Hypothalamus (tissue), 51 donors: ENCODE results near the gene KIAA0586.
"Not testable (repeated sequence)": the region's sequence is repeated elsewhere in the genome, so short reads cannot be mapped to it uniquely, and the experiment has no call there.

Source experiments
- DNase-seq, 51 donors: peaks; one replicate each; lab custom pipeline; 2025; lab: John Stamatoyannopoulos, UW

KIAA0586 gene

DNA sequence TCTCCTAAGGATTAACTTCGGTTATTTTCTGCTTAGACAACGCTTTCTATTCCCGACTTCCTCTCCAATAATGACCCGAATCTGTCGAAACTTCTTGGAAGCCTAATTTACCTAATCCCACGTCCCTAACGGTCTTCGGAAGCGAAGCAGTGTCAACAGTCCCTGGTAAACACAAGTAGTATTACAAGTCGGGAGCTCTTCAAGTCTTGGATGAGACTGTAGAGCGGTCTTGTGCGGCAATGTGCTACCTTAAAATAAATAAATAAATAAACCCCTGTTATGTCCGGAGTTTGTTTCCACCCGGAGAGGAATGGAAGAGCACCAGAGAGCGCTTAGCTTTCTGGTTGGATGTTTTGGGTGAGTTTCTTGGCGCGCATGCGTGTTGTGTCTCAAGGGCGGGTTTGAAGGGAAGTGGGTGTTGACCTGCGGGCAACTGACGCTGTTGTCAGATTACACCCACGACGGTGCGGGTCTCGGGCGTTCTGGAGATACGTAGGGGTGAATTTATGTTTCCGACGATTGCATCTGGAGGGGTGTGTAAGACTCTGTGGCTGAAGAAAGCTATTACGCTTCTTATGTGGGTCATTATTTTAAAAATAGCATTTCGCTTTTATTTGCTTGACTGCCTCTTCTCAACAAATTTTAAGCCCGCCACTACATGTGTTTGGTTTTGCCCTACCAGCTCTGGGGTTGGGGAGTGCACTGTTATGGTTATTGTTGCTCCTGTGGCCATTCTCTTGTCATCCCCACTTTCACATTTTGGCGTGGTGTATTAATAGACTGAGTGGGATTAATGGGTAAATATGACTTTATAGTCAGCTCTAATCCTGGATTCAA, at the start of gene KIAA0586, which contains the start of gene TIMM9:
TSS of gene KIAA0586 (plus strand) at position 439 of the 837 bp plus-strand sequence. CDS start 546 bp downstream, outside the sequence.
TSS of gene TIMM9 (minus strand) at position 251 of the 837 bp plus-strand sequence. CDS start 15,586 bp downstream, outside the sequence.
- DNase-seq, result peak; percentile 42 to 97 (median 84)

DNA sequence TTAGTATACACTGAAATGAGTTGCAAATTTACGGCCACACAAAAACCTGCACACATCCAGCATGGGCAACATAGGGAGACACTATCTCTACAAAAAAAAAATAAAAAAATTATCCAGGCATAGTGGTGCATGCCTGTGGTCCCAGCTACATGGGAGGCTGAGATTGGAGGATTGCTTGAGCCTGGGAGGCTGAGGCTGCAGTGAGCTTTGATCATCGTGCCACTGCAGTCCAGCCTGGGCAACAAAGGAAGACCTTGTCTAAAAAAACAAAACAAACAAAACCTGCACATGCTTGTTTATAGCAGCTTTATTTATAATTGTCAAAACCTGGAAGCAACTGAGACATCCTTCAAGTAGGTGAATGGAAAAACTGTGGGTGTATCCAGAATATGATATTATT, 36.7 kb upstream of the KIAA0586 start:
- DNase-seq, result no peak

DNA sequence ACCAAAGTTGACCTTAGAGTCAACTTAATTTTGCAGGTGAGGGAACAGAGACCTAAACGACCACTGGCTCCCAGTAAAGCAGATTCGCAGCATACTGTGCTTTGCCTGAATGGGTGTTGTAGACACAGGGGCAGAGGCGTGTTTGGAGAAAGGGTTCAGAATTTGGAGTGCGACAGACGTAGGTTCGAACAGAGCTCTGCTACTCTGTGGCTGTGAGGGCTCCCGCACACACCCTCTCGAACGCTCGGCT, 32.0 kb upstream of the KIAA0586 start:
- DNase-seq, result no peak

DNA sequence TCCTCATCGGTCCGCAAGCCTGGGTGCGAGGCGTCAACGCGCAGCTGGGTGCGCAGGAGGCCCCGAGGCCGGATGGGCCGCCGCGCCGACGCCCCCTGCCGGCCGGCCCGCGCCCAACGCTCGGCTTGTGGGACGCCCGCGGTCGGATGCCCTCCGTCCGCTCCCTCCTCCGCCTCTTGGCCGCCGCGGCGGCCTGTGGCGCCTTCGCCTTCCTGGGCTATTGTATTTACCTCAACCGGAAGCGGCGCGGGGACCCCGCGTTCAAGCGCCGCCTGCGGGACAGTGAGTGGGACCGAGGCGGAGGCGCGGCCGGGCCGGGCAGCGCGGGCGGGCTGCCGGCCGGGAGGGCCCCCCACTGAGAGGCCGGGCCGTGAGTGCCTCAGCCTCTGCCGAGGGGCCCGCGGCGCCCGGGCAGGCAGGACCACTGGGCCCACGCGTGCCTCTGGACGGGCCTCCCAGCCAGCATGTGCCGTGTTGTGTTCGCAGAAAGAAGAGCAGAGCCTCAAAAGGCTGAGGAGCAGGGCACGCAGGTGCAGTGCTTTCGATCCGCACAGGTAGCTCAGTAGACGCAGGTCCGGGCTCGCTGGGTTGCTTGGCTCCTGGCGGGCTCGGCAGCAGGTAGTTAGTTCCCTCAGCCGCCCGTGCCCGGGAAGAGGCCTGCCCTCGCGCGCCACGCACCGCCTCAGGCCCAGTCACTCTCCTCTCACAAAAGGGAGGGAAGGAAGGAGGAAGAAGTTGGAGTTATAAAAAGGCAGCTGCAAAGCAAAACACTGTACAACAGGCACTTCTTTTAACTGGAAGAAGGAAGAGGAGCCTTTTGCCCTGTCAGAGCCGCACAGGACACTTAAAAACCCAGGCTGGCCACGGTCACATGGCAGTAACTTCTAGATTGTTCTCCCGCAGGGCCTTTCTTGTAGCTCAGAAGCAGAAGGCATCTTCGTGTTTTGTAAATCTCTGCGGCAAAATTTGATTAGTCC, 31.4 kb upstream of the KIAA0586 start, which contains the start of gene TOMM20L:
TSS of gene TOMM20L (plus strand) at position 119 of the 977 bp plus-strand sequence. CDS start at position 147, 28 bp downstream.
- DNase-seq, result peak in 39 of 51 donors; percentile 6 to 64 (median 31)

DNA sequence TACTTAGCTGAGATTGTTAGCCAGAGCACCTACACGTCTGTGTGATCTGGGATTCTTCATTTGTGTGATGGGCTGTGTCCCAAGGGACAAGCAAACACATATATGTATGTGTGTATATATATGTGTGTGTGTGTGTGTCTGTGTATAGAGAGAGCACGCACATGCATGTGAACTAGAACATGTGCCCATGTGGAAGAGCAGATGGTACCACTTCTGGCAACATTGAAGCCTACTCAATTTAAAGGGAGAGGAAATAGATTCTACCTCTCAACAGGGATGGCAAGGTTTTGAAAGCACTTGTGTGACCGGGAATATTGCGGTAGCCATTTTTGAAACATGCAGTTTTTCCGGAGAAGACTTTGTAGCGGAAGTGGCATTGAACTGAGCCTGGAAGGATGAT, 30.4 kb upstream of the KIAA0586 start:
- DNase-seq, result no peak

DNA sequence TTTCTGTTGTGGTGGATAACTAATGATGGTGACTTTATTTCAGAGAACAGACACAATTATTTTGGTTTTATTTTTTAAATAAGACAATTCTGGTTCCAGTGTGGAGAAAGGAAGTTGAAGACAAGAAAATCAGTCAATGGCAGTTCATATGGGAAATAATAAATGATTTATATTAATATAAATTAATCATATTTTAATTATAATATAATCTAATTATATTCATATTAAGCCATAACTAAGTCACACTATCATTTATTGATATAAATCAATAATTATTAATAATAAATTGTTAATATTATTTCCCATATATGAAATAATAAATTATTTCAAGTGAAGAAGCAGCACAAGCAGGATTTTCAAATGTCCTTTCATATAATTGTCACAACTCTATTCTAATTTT, 29.0 kb upstream of the KIAA0586 start:
- DNase-seq, result no peak

DNA sequence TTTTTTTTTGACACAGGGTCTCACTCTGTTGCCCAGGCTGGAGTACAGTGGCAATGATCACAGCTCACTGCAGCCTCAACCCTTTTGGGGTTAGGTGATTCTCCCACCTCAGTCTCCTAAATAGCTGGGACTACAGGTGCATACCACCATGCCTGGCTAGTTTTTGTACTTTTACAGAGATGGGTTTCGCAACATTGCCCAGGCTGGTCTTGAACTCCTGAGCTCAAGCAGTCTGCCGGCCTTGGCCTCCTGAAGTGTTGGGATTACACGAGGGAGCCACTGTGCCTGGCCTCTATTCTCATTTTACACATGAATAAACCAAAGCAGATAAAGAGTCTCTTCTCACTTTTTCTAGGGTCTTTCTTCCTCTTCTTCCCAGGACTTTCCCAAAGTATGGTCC, 28.6 kb upstream of the KIAA0586 start:
- no peak for DNase-seq

DNA sequence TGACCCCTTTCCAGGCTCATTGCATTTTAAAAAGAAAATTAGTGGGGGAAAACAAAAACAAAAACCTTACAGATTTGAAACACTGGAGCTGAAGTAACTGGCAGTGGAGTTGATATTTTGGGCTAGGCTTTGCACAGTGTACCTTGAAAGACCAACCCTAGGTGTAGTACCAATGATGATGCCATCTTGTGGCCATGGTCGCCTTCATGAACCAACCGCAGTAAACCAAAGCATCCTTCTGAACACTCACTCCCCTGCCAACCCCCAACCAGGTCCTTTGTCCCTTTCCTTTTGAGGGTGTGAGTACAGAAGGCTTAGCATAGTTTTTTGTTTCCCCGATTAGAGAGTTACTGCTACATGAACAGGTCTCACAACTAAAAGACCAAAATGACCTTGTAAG, 25.9 kb upstream of the KIAA0586 start:
- no peak for DNase-seq

DNA sequence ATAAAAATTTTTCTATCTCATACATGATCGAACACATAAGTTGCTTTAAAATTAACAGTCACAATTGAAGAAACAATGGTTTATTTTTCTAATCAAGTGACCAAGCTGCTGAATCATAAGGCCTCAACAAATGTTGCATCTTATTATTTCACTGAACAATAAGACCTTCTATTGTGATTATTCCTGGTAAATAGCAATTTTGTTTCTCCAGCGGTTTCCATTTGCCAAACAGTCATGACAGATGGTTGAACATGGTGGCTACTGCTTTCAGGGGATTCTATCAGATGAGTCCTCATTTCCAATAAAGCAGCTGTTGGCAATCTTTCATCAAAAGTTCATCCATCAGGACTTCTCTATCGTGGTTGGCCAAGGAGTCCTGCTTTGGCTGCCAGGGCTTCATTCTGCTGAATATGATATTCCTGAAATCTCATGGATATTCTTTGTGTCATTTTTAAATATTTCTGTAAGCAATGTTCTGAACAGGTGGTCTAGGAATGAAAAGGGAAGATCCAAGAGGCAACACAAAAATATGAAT, 18.8 kb upstream of the KIAA0586 start:
- peak in 4 of 51 donors; percentile 11 to 62 (median 42) for DNase-seq

DNA sequence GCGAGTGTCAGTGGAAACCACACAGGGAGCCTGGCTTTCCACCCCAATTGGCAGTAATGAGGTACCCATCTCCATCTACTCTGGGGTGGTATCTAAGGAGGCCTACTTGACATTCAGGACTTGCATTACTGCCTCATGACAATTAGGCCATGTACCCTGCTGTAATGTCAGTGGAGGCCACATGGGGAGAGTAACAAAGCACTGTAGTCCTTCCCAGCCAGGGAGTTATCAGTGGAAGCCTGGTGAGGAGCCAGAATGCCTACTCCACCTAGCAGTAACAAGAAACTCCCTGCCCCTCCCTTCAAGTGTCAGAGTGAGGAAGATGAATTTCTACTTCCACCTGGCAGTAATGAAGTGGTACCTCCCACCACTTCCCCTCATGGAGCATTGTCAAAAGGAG, 12.7 kb upstream of the KIAA0586 start:
- no peak for DNase-seq

DNA sequence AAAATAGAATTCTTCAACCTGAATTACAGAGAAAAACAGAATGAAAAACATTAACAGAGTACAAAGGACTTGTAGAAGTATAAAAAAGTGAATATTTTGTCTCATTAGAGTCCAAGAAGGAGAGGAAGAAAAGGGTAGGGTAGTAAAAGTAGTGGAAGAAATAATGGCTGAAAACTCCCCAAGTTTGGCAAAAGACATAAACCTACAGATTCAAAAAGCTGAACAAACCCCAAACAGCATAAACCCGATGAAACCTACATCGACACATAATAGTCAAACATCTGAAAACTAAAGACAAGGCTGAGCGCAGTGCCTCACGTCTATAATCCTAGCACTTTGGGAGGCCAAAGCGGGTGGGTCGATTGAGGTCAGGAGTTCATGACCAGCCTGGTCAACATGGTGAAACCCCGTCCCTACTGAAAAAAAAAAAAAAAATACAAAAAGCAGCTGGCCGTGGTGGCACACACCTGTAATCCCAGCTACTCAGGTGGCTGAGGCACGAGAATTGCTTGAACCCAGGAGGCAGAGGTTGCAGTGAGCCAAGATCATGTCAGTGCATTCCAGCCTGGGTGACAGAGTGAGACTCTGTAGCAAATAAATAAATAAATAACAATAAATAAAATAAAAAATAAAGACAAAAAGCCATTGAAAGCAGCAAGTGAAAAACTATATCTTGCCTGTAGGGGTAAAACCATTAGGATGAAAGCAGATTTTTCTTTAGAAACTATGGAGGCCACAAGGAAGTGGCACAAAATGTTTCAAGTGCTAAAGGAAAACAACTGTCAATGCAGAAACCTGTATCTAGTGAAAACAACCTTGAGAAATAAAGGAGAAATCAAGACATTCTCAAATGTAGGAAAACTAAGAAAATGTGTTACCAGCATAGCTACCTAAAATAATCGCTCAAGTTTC, 11.6 kb upstream of the KIAA0586 start:
- DNase-seq, result no peak

DNA sequence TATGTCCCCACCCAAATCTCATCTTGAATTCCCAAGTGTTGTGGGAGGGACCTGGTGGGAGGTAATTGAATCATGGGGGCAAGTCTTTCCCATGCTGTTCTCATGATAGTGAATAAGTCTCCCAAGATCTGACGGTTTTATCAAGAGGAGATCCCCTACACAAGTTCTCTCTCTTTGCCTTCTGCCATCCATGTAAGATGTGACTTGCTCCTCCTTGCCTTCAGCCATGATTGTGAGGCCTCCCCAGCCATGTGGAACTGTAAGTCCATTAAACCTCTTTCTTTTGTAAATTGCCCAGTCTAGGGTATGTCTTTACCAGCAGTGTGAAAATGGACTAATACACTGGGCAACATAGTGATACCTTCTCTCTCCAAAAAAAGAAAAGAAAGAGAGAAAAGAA, 10.6 kb upstream of the KIAA0586 start:
- not testable (repeated sequence) for DNase-seq

DNA sequence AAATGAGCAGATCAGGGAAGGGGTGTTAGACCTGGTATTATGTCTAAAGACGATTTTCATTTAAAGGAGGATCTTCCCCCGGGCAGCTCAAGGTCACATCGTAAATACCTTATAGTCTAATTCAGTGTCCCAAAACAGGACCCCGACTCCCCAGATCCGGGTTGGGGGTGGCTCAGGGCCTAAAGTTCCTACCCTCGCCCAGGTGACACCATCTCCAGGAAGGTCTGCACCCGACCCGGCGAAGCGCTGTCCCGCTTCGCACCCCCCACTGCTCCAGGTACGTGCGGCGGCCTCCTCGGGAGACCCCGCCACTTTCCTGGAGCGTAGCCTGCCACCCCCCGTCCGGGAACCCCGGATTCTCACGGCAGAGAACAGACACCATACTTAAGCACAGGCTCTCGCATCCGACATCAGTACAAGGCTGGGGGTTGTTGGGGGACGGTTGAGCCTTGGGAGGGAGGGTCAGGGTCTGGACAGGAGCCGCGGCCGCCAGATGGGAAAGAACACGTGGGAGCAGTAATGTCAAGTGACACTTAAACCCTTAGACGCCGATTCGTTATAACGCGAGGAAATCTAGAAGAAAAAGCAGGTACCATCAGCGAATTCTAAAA, 744 bp upstream of the KIAA0586 start:
- DNase-seq, result peak in 49 of 51 donors; percentile 10 to 96 (median 42)

DNA sequence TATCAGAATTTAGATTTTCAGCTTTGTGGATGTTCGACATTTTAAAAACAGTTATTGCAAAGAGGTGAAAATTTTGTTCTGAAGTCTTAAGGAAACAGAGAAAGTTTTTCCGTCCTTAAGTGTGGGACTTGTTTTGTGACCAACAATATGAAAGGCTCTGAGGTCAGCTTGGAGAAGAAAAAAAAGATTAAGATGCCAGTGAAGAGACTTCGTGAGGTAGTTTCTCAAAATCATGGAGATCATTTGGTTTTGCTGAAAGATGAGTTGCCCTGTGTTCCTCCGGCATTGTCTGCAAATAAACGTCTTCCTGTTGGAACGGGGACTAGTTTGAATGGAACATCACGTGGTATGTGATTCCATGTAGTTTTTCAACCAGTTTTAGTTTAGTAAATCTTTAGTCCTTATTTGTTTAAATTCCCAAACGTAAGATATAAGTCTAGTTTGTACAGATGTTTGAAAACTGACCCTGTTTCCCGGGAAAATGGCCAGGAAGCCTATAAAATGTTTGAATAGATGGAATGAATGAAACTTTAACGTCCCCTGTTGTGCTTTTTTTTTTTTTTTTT, 682 bp downstream of the KIAA0586 start:
- peak in 2 of 51 donors; percentile 17 to 60 for DNase-seq

DNA sequence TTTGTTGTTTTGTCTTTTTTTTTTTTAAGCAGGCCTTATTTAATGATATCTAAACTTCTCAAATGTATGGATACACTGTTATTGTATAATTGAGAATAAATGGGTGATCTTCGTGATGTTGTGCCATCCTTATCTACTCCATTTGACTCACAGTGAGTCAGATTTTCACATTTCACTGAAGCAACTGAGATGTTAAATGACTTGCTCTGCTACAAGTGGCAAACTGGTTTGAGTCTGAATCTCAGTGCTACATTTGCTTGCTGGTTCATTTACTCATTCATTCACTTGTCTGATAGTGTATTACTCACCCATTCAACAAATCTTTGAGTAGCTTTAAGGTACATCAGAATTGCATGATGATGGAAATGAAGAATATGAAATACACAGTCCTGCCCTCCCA, 2.6 kb downstream of the KIAA0586 start:
- DNase-seq, result no peak

DNA sequence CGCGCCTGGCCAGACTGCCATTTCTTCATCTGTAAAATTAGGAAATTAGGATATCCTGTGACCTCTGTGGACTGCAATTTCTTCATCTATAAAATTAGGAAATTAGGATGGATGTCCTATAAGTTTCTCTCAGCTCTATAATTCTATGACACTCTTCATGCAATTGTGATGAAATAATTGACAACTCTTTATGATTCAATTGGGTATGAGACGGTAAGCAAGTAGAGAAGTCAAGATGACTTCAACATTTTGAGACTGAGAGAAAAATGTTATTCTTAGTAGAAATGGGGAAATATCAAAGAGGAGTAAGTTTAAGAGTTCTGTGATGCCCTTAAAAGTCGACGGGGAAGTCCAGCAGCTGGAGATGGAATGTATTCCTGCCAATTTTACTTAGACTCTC, 12.0 kb downstream of the KIAA0586 start:
- no peak for DNase-seq

DNA sequence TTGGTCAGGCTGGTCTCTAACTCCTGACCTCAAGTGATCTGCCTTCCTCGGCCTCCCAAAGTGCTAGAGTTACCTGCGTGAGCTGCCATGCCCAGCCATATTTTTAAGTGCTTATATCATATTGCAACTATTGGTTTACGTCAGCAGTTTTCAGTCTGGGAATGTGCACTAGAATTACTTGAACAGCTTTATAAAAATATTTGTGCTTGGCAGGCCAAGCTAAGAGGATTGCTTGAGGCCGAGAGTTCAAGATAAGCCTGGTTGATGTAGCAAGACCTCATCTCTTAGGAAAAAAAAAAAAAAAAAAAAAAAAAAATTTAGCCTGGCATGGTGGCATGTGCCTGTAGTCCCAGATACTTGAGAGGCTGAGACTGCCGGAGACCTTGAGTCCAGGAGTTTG, 17.1 kb downstream of the KIAA0586 start:
- no peak for DNase-seq

DNA sequence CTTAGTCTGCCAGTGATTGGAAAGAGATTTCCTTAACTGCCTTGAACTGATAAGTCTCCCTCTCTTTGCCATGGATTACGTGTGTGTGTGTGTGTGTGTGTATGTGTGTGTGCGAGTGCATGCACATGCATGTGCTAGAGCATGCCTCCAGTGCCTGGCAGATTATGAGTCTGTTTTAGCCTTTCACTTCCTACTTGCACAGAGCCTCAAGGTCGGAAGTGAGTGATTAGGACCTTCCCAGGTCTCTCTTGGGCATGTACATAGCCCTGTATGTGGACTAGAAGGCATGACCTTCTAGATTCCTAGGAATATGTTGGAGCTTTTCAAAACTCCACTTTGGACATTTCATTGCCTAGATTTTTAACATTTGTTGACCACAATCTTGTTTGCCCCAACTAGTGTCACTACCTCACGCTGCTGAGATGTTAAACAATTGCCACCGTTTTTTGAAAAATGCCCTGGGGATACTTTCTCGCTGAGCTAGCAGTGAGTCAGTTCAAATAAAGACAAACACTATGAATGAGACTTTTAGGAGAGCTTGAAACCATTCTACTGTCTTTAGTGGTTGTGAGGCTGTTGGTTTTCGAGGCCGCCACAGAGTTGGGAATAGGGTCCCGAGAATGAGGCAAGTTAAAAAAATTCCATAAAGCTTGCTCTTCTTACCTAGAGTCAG, 28.2 kb downstream of the KIAA0586 start:
- DNase-seq, result no peak

DNA sequence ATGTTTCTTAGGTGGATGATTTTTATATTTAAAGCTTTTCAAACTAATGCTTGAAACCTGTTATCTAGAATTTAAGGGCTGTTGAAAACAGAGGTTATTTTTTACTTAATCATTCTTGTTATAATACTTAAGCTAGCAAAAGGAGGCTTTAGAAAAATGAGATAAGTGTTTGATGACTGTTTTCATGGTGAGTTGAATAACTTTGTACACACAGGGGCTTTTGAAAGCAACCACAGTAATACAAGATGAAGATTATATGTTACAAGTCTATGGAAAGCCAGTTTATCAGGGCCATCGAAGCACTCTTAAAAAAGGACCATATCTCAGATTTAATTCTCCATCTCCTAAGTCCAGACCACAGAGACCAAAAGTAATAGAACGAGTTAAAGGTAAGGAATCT, 33.3 kb downstream of the KIAA0586 start:
- no peak for DNase-seq
